Naive thymus-derived CD8-positive, alpha-beta T cell (primary cell): ENCODE measurements around the gene IL17C. TPM values are rescaled to one million over a fixed set of nuclear protein-coding genes. Genes with fewer than 3 reads are reported as not detected.

Source experiments
- ATAC-seq, 2 donors: fragments of 150-1000 bp; cut with Tn5 transposase in 1 of 2; sonication (Bioruptor Pico), chemical (Tn5 transposase) in 1 of 2; 1 replicate in 1 of 2; 2 replicates in 1 of 2; pipeline ENCODE4 v1.10.0; 2021; ENCODE audit warnings: mild to moderate bottlenecking in 2 of 2, moderate library complexity in 2 of 2
- POLR2A ChIA-PET: fragments of 350-600 bp; sonication (Branson Sonifier 250); formaldehyde crosslinking; loops from one replicate; lab custom pipeline; 2021; ENCODE audit warnings: antibody characterized with exemption; lab: Charles Lee
- DNase-seq, 10 donors: peaks; one replicate each; pipeline versions ENCODE4 v3.0.0 to v3.0.0-alpha.2; 2020 to 2022
- H3K27ac Mint-ChIP-seq, 10 donors: one replicate each; pipeline ENCODE4 v1.8.0; 2020 to 2022; ENCODE audit warnings: mild to moderate bottlenecking in 10 of 10, mixed read lengths in 10 of 10, moderate library complexity in 4 of 10, inconsistent platforms in 1 of 10
- H3K27me3 Mint-ChIP-seq, 5 donors: one replicate each; pipeline ENCODE4 v1.8.0; 2021 to 2022; ENCODE audit warnings: mixed read lengths in 5 of 5
- H3K36me3 Mint-ChIP-seq, 3 donors: one replicate each; pipeline ENCODE4 v1.8.0; 2020 to 2022; ENCODE audit warnings: mixed read lengths in 3 of 3, mild to moderate bottlenecking in 2 of 3, inconsistent platforms in 1 of 3
- H3K4me1 Mint-ChIP-seq, 4 donors: one replicate each; pipeline ENCODE4 v1.8.0; 2021 to 2022; ENCODE audit warnings: mixed read lengths in 4 of 4
- H3K4me3 Mint-ChIP-seq, 10 donors: one replicate each; pipeline ENCODE4 v1.8.0; 2020 to 2022; ENCODE audit warnings: mild to moderate bottlenecking in 10 of 10, mixed read lengths in 10 of 10, moderate library complexity in 6 of 10, inconsistent platforms in 1 of 10
- H3K9me3 Mint-ChIP-seq, 9 donors: one replicate each; pipeline ENCODE4 v1.8.0; 2020 to 2022; ENCODE audit warnings: mixed read lengths in 9 of 9, mild to moderate bottlenecking in 3 of 9, inconsistent platforms in 1 of 9, moderate library complexity in 1 of 9
- polyA plus RNA-seq, 3 donors: library from polyadenylated mRNA; unstranded; fragments of 300-500 nt; fragmentation: Illumina TruSeq; gene quantifications; one replicate each; pipeline ENCODE4 v1.2.3, GENCODE V29; 2021
- total RNA-seq, 8 experiments: library from RNA in 2 of 8; stranded (reverse) in 2 of 8; gene quantifications; one replicate each; pipeline ENCODE4 v1.2.3 and lab custom pipeline; 2021 to 2026

IL17C gene
- total and polyA plus RNA-seq, 5 experiments from 2014 or later, result 0.16 to 0.69 (median 0.55) TPM; not detected in 1

DNA sequence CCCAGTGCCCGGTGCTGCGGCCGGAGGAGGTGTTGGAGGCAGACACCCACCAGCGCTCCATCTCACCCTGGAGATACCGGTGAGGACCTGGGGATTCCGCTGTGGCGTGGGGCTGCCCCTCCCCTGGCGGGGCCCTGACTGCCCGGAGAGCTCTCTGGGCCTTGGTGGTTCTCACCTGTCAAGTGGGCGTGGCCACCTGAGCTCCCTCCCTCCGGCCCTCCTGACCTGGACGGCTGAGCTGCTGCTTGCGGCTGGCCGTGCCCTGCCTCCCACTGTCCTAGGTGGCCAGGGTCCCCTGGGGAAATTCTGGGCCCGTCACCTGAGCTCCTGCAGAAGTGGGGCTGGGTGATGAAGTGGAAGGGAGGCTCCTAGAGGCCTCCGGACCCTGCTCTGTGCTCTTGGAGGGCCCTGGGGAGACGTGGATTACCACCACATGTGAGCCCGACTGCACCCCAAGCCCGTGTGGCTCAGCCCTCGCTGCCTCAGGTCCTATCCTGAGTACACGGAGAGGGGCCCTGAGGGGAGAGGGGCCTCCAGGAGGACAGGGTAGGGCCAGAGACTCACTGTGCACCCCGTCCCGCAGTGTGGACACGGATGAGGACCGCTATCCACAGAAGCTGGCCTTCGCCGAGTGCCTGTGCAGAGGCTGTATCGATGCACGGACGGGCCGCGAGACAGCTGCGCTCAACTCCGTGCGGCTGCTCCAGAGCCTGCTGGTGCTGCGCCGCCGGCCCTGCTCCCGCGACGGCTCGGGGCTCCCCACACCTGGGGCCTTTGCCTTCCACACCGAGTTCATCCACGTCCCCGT, 1.1 kb downstream of the IL17C start:
- DNase-seq, result no peak
- Mint-ChIP-seq H3K27me3 (peaks cover 0 to 10% (median 3%) of the 10 kb centered on the region in 5 donors), H3K36me3 (peaks cover 0 to 13% (median 0%) of the 10 kb centered on the region in 3 donors), H3K4me3 (peak overlapping the region in 4 of 10 donors; percentile 26 to 64 (median 46)), H3K9me3 (peaks cover 0 to 2% (median 0%) of the 10 kb centered on the region in 9 donors), H3K27ac (peak overlapping the region in 2 of 10 donors; percentile 52), H3K4me1 (peaks cover 19 to 60% (median 56%) of the 10 kb centered on the region in 4 donors)
- POLR2A ChIA-PET, result interaction anchor here (1.0 to 5.7 kb wide), 4 partner anchors 9 to 218 kb away, joined by 3 to 48 read pairs (median 5); no protein-coding TSS in a partner anchor
- peak in 1 of 2 donors; percentile 30 for ATAC-seq

DNA sequence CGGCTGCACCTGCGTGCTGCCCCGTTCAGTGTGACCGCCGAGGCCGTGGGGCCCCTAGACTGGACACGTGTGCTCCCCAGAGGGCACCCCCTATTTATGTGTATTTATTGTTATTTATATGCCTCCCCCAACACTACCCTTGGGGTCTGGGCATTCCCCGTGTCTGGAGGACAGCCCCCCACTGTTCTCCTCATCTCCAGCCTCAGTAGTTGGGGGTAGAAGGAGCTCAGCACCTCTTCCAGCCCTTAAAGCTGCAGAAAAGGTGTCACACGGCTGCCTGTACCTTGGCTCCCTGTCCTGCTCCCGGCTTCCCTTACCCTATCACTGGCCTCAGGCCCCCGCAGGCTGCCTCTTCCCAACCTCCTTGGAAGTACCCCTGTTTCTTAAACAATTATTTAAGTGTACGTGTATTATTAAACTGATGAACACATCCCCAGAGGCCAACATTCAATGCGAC, 1.7 kb downstream of the IL17C start:
- H3K4me3 Mint-ChIP-seq, result peak overlapping the region in 6 of 10 donors; percentile 36 to 64 (median 47)
- H3K27ac Mint-ChIP-seq, result peak overlapping the region in 7 of 10 donors; percentile 40 to 57 (median 52)
- no peak for DNase-seq

DNA sequence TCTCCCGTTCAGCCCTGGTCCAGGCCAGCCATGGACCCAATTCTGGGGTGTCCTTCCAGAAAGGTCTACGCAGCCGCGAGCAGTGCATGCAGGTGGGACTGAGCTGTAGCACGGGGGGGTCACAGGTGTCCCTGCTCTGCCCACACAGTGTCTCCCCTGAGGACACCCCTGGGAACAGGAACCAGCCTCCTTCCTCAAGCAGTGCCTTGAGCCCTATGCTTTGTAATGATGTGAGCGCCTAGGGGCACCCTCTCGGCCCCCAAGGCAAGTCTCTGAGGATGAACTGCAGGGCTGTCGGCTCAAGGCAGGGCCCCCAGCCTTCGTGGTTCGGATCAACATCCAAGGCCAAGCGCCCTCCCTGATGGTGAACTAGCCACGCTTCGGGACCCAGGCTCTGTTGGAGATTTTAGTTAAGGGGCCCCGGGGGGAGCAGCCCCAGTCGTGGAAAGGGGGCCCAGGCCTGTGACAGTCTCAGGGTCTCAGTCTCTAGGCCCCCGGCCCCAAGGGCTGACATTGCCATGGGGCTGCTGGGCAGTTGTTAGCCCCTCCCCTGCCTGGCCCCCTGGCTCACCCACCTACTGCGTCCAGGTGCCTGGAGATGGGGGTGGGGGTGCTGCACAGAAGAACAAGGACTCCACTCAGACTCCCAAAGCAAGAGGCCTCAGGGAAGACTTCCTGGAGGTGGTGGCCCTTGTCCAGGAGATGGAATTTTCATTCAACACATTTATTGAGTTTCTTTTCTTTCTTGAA, 2.3 kb downstream of the IL17C start:
- Mint-ChIP-seq H3K4me1 (peaks cover 19 to 63% (median 58%) of the 10 kb centered on the region in 4 donors), H3K9me3 (peaks cover 0 to 2% (median 0%) of the 10 kb centered on the region in 9 donors), H3K4me3 (peak overlapping the region in 4 of 10 donors; percentile 24 to 64 (median 46)), H3K27me3 (peaks cover 0 to 10% (median 3%) of the 10 kb centered on the region in 5 donors), H3K27ac (peak overlapping the region in 6 of 10 donors; percentile 34 to 63 (median 54)), H3K36me3 (peaks cover 0 to 22% (median 0%) of the 10 kb centered on the region in 3 donors)
- no peak for DNase-seq
- no peak for ATAC-seq
- POLR2A ChIA-PET, result interaction anchor here (1.0 to 5.7 kb wide), 4 partner anchors 8 to 217 kb away, joined by 3 to 48 read pairs (median 4); no protein-coding TSS in a partner anchor

More for the DNA sequence above, 1.7 kb downstream of the IL17C start:
- POLR2A ChIA-PET, result interaction anchor here (1.0 to 5.7 kb wide), 4 partner anchors 8 to 218 kb away, joined by 3 to 48 read pairs (median 5); no protein-coding TSS in a partner anchor
- no peak for ATAC-seq
- Mint-ChIP-seq H3K36me3 (peaks cover 0 to 18% (median 0%) of the 10 kb centered on the region in 3 donors), H3K4me1 (peaks cover 19 to 65% (median 59%) of the 10 kb centered on the region in 4 donors), H3K9me3 (peaks cover 0 to 2% (median 0%) of the 10 kb centered on the region in 9 donors), H3K27me3 (peaks cover 0 to 10% (median 3%) of the 10 kb centered on the region in 5 donors)

DNA sequence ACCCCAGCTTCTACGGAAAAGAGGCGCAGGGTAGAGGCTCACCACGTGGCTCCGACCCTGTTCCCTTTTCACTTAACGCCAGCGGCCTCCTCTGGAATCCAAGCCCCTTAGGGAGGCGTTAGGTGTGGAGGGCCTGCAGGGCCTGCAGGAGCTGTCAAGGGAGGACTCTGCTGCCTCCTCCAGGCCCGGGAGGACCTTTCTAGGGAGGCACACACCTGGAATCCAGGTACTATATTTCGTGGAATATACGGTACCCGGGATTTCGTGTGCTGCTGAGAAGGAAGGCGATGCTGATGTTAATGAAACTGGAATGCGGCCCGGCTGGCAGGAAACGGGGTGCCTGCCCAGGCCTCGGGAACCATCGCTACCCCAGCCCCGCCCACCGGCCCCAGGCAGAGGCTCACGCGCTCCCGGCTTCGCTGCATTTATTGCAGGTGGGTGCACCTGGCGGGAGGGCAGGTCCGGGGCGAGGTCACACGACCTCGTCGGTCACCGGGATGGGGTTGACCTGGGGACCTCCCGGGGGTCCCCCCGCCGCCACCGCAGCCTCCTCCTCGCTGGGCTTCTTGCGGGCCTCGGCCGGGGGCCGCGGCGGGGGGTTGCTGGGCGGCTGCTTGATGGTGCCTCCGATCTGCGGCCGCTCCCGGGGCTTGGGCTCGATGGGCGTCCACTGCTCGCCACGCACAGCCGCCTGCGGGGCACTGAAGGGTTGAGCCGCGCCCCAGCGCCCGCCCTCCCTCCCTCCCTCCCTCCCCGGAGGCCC, 4.7 kb downstream of the IL17C start:
- POLR2A ChIA-PET, result interaction anchor here (0.9 to 1.2 kb wide), 2 partner anchors 10 to 12 kb away, joined by 3 read pairs; no protein-coding TSS in a partner anchor
- DNase-seq (no peak), ATAC-seq (no peak)
- Mint-ChIP-seq H3K27ac (peak overlapping the region in 1 of 10 donors; percentile 55), H3K36me3 (peaks cover 0 to 22% (median 0%) of the 10 kb centered on the region in 3 donors), H3K4me3 (no peak overlapping the region), H3K9me3 (no peaks in the 10 kb centered on the region), H3K27me3 (peaks cover 0 to 1% (median 0%) of the 10 kb centered on the region in 5 donors), H3K4me1 (peaks cover 11 to 54% (median 41%) of the 10 kb centered on the region in 4 donors)

DNA sequence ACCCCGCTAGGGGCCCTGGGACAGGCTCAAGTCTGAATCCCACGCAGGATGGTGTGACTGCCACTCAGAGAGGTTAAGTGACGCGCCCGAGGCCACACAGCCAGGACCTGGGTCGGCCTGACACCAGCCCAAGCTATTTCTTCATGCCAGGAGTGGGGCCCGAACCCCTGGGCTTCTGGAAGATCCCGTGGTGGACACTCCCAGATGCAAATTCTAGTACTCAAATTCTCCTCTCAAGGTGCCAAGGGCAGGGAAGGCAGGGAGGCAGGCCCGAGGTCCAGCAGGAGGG, 5.2 kb downstream of the IL17C start:
- POLR2A ChIA-PET, result no interaction called here
- Mint-ChIP-seq H3K36me3 (peaks cover 0 to 22% (median 0%) of the 10 kb centered on the region in 3 donors), H3K9me3 (no peaks in the 10 kb centered on the region), H3K4me3 (no peak overlapping the region), H3K4me1 (peaks cover 9 to 49% (median 37%) of the 10 kb centered on the region in 4 donors), H3K27ac (no peak overlapping the region), H3K27me3 (peaks cover 0 to 1% (median 0%) of the 10 kb centered on the region in 5 donors)
- DNase-seq (no peak), ATAC-seq (no peak)

DNA sequence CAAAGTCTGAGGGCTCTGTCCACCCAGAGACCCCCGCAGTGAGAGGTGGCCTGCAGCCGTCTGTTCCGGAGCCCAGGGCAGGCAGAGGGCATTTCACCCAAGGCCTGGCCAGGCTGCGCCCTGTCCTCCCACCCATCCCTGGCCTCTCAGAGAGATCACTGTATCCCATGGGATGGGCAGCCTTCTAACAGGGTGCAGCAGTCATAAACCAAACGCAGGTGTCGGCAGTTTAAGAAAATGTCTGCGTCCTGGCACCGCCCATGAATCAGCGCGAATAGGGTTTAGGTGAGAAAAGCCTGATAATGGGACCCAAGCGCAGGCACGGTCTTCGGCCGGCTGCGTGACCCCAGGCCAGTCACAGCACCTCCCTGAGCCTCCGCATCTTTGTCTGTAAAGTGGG, 7.1 kb downstream of the IL17C start:
- ATAC-seq (no peak), DNase-seq (no peak)
- peaks cover 10 to 46% (median 34%) of the 10 kb centered on the region in 4 donors for H3K4me1 Mint-ChIP-seq

DNA sequence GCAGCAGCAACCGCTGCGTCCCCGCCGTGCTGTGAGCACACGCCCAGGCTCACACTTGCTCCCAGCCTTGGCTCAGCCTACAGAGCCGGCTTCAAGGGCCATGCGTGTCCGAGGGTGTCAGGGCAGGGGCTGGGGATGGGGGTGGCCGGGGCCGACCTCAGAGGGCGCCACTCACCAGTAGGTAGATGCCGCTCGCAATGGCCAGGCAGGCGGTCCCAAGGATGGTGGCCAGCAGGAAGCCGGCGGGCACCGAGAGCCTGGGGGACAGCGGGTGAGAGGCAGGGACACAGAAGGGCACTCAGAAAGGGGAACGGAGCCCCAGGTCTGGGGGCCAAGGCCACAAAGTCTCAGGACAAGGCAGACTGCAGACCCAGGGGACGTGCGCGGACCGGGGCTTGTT, 7.6 kb downstream of the IL17C start:
- Mint-ChIP-seq H3K27me3 (no peaks in the 10 kb centered on the region), H3K27ac (peak overlapping the region in 1 of 10 donors; percentile 18), H3K4me3 (no peak overlapping the region), H3K9me3 (no peaks in the 10 kb centered on the region), H3K4me1 (peaks cover 10 to 45% (median 30%) of the 10 kb centered on the region in 4 donors), H3K36me3 (peaks cover 0 to 28% (median 0%) of the 10 kb centered on the region in 3 donors)
- ATAC-seq (no peak), DNase-seq (no peak)
- POLR2A ChIA-PET, result interaction anchor here (4.7 kb wide), 1 partner anchor 7 kb away, joined by 48 read pairs; the partner anchor contains the start of gene IL17C

More for the DNA sequence above, 7.1 kb downstream of the IL17C start:
- H3K4me3 Mint-ChIP-seq, result peak overlapping the region in 1 of 10 donors; percentile 30
- H3K36me3 Mint-ChIP-seq, result peaks cover 0 to 28% (median 0%) of the 10 kb centered on the region in 3 donors
- H3K9me3 Mint-ChIP-seq, result no peaks in the 10 kb centered on the region
- H3K27ac Mint-ChIP-seq, result peak overlapping the region in 3 of 10 donors; percentile 58 to 88 (median 65)
- no peaks in the 10 kb centered on the region for H3K27me3 Mint-ChIP-seq
- POLR2A ChIA-PET, result no interaction called here

DNA sequence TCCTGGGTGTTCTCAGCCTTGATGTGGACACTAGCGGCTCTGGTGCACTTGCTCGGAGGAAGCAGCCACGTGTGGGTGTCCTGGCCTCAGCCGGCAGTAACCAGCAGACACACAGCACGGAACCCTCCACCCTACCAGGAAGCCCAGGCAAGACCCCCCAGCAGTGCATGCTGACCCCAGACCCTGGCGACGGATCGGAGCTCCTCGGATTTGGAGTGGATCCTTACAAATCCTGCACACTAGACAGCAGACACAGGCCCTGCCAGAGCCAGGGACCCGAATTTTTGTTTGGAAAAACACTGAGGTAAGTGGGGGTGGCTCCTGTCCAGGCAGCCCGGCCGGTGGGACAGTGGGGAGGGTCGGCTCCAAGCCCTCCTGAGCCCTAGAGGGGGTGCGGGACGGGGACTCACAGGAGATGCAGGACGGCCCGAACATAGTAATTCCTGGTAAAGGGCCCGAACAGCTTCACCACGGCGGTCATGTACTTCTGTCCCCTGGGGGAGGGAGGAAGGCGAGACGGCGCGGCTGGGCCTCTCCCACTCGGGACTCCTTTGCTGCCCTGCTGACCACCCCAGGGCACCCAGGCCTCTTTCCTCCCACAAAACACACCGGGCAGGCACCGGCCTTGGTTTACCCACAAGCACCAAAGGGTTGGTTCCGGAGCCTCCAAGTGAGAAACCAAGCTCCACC, 8.1 kb downstream of the IL17C start:
- no peak for DNase-seq
- ATAC-seq, result no peak
- Mint-ChIP-seq H3K4me1 (peaks cover 12 to 45% (median 34%) of the 10 kb centered on the region in 4 donors), H3K9me3 (no peaks in the 10 kb centered on the region), H3K27ac (peak overlapping the region in 4 of 10 donors; percentile 18 to 65 (median 32)), H3K36me3 (peaks cover 0 to 28% (median 0%) of the 10 kb centered on the region in 3 donors), H3K4me3 (peak overlapping the region in 1 of 10 donors; percentile 20), H3K27me3 (no peaks in the 10 kb centered on the region)
- POLR2A ChIA-PET, result interaction anchor here (1.0 to 4.7 kb wide), 3 partner anchors 8 to 35 kb away, joined by 3 to 48 read pairs (median 3); partner anchors contain the start of gene IL17C

DNA sequence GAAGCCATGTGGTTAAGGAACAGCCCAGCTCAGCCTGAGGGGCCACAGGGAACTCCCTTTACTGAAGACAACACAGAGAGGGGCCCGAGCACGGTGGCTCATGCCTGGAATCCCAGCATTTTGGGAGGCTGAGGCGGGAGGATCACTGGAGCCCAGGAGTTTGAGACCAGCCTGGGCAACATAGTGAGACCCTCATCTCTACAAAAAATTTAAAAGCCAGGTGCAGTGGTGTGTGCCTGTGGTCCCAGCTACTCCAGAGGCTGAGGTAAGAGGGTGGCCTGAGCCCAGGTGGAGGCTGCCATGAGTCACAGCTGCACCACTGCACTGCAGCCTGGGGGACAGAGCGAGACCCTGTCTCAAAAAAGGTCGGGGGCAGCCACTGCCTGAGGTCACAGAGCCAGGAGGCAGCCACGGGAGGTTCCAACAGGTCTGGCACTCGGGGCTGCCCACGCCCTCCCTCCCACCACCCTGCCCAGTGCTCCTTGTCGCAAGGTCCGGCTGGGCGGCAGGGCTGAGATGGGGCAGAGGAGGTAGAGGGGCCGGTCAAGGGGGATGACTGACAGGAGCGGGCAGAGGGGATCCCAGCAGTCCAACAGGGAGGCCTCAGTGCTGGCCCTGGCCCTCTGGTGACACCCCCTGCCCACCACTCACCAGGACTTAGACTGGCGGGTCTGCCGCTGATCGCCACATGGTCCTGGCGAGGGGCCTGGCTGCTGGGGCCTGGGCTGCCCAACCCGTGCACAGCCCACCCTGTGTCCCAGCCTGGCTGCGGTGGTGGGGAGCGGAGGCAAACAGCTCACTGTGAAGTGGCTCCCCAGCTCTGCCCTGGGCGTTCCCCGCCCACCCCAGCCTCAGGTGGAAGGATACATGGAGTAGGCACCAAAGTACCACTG, 9.1 kb downstream of the IL17C start:
- ATAC-seq, result no peak
- POLR2A ChIA-PET, result interaction anchor here (1.0 to 4.7 kb wide), 5 partner anchors 9 to 55 kb away, joined by 3 to 48 read pairs (median 7); partner anchors contain the start of gene IL17C
- Mint-ChIP-seq H3K27me3 (no peaks in the 10 kb centered on the region), H3K4me1 (peaks cover 10 to 38% (median 32%) of the 10 kb centered on the region in 4 donors), H3K27ac (peak overlapping the region in 3 of 10 donors; percentile 44 to 65 (median 48)), H3K36me3 (peaks cover 0 to 20% (median 0%) of the 10 kb centered on the region in 3 donors), H3K9me3 (no peaks in the 10 kb centered on the region), H3K4me3 (peak overlapping the region in 3 of 10 donors; percentile 14 to 19 (median 14))
- no peak for DNase-seq
